Upper lobe of left lung (tissue), 4 donors: ENCODE results near the gene RNF8.

Experiments
- CTCF ChIP-seq, 6 experiments: fragments of 450-650 bp in 4 of 6; fragments of 200-600 bp in 2 of 6; sonication (generic) in 2 of 6; IDR thresholded peaks; one replicate each; pipeline ENCODE4 v1.5.1; 2016 to 2019; ENCODE audit warnings: antibody characterized with exemption in 6 of 6
- EP300 ChIP-seq, 4 donors: sonication (generic); formaldehyde crosslinking; IDR thresholded peaks; one replicate each; pipeline ENCODE4 v1.5.1; 2017; ENCODE audit warnings: antibody characterized with exemption in 4 of 4, control low read depth in 2 of 4
- POLR2A ChIP-seq, 4 donors: fragments of 450-650 bp; IDR thresholded peaks; one replicate each; pipeline ENCODE4 v1.5.1; 2016 to 2017; ENCODE audit warnings: antibody characterized with exemption in 4 of 4, mild to moderate bottlenecking in 2 of 4
- POLR2AphosphoS5 ChIP-seq, 2 donors: sonication (generic); formaldehyde crosslinking; IDR thresholded peaks; one replicate each; pipeline ENCODE4 v1.5.1; 2017; ENCODE audit warnings: antibody characterized with exemption in 2 of 2

GRCh38 chr6:37409501-37409900 is 55.7 kb downstream of the RNF8 start:
- TF ChIP-seq CTCF (IDR thresholded peaks at IDR 0.05) (no peak), POLR2A (IDR thresholded peaks at IDR 0.05) (no peak), EP300 (IDR thresholded peaks at IDR 0.05) (no peak), POLR2AphosphoS5 (IDR thresholded peaks at IDR 0.05) (no peak)
